Thyroid gland (tissue), 4 donors: Measurements from ENCODE around the gene TXLNB. TPM values are rescaled to one million over a fixed set of nuclear protein-coding genes. Genes with fewer than 3 reads are reported as not detected.
"Not testable (repeated sequence)": the region's sequence is repeated elsewhere in the genome, so short reads cannot be mapped to it uniquely, and the experiment has no call there.

Experiments used
- DNase-seq, 2 donors: peaks; one replicate each; pipeline ENCODE4 v3.0.0-alpha.2; 2019
- H3K27ac ChIP-seq, 3 donors: fragments of 200-600 bp; sonication (generic); 1 replicate in 2 of 3; 2 replicates in 1 of 3; pipeline ENCODE4 v1.5.1; 2016 to 2019; ENCODE audit warnings: mild to moderate bottlenecking in 1 of 3, moderate library complexity in 1 of 3
- H3K27me3 ChIP-seq: fragments of 200-600 bp; sonication (generic); one replicate; pipeline ENCODE4 v1.5.1; 2019
- H3K36me3 ChIP-seq, 2 donors: fragments of 200-600 bp; sonication (generic); one replicate each; pipeline ENCODE4 v1.5.1; 2016 to 2019
- H3K4me1 ChIP-seq, 2 donors: fragments of 200-600 bp; sonication (generic); one replicate each; pipeline ENCODE4 v1.5.1; 2017 to 2019
- H3K4me3 ChIP-seq, 3 donors: fragments of 200-600 bp; sonication (generic); replicated peaks in 1 of 3; 1 replicate in 2 of 3; 2 replicates in 1 of 3; pipeline ENCODE4 v1.5.1; 2016; ENCODE audit warnings: mild to moderate bottlenecking in 1 of 3
- H3K9me3 ChIP-seq: fragments of 200-600 bp; sonication (generic); one replicate; pipeline ENCODE4 v1.5.1; 2017
- CTCF ChIP-seq, 6 experiments: fragments of 200-600 bp in 3 of 6; fragments of 450-650 bp in 3 of 6; sonication (generic) in 3 of 6; IDR thresholded peaks; one replicate each; pipeline ENCODE4 v1.5.1; 2016 to 2019; ENCODE audit warnings: antibody characterized with exemption in 6 of 6, mild to moderate bottlenecking in 2 of 6, inconsistent platforms in 1 of 6, moderate library complexity in 1 of 6
- POLR2A ChIP-seq, 2 donors: fragments of 450-650 bp; IDR thresholded peaks; one replicate each; pipeline ENCODE4 v1.6.1; 2017; ENCODE audit warnings: antibody characterized with exemption in 2 of 2, mild to moderate bottlenecking in 2 of 2, moderate library complexity in 1 of 2
- WGBS, 2 donors: methylation state at CpG; one replicate each; pipeline ENCODE4 v1.1.5; 2017; 5-methylcytosine and 5-hydroxymethylcytosine counted together
- intact Hi-C: fragments of 100-400 bp; cut with DNase I; formaldehyde crosslinking; loops from one replicate; pipeline ENCODE4 v1.15.1; 2023
- total RNA-seq, 4 donors: library from RNA; depleted of rRNA; stranded (reverse); fragments of >200 nt; gene quantifications; one replicate each; pipeline ENCODE4 v1.2.3, GENCODE V29; 2016

Gene TXLNB
- total RNA-seq, 4 donors from 2014 or later, result 0.17 to 1.3 (median 0.32) TPM

DNA sequence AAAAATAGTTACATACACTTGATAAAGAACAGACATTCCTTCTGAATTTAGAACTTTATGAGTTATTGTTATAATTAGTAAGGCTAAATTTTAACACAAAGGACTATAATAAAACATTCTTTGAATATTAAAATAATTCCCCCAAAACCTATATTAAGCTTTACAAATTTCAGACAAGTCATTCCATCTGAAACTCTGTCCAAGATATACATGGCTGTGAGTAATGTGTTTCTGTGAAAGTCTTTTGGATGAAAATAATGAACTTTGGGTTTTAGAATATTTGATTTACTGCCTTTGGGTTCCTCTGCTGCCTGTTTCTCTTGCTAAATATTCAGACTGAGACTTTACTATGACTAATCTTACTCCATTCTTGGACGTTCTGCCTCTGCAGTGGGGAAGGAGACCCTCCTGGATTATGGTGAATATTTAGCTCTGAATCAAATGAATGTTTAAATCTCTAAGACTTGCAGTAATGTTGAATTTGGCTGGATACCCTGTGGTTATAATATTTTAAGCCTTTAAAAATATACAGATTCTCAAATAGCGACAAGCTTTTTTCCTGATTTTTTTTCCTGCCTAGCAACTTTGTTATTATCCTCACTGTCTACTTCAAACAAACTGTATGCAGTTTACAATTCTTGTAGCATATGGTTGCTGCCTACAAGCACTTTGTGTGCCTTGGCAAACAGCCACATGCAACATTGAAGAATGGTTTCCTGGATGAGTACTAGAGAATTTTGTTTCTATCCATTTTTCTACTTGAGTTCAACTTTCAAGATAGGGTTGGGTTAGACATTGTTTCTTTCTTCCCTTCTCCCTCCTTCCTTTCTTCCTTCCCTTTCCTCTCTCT lies 51.4 kb downstream of the TXLNB start:
- H3K36me3 ChIP-seq, result no peaks in the 10 kb centered on the region
- 33 to 52% methylated on average over 2 of the region's 2 CpGs for WGBS, 2 donors
- no peak for TF ChIP-seq CTCF (IDR thresholded peaks at IDR 0.05)
- no peak for TF ChIP-seq POLR2A (IDR thresholded peaks at IDR 0.05)
- H3K27me3 ChIP-seq, result no peaks in the 10 kb centered on the region
- H3K4me1 ChIP-seq, result no peaks in the 10 kb centered on the region
- peak in 1 of 2 donors; percentile 20 for DNase-seq
- intact Hi-C loops, result no loop called here
- no peak overlapping the region for H3K4me3 ChIP-seq
- H3K9me3 ChIP-seq, result no peaks in the 10 kb centered on the region
- no peak overlapping the region for H3K27ac ChIP-seq

- no peak for TF ChIP-seq POLR2A (IDR thresholded peaks at IDR 0.05)
- H3K4me1 ChIP-seq, result no peaks in the 10 kb centered on the region
- intact Hi-C loops, result loop anchor here (10.0 kb wide), 1 partner anchor 126 kb away; no protein-coding TSS in a partner anchor
- no peak overlapping the region for H3K27ac ChIP-seq
- no peak overlapping the region for H3K4me3 ChIP-seq
- H3K36me3 ChIP-seq, result no peaks in the 10 kb centered on the region
- no peak for DNase-seq
- WGBS, 2 donors, result 48 to 64% methylated on average over 10 of the region's 10 CpGs
- H3K9me3 ChIP-seq, result no peaks in the 10 kb centered on the region
- no peaks in the 10 kb centered on the region for H3K27me3 ChIP-seq
Observed at GRCh38 chr6:139239064-139239463, 52.7 kb downstream of the TXLNB start.

DNA sequence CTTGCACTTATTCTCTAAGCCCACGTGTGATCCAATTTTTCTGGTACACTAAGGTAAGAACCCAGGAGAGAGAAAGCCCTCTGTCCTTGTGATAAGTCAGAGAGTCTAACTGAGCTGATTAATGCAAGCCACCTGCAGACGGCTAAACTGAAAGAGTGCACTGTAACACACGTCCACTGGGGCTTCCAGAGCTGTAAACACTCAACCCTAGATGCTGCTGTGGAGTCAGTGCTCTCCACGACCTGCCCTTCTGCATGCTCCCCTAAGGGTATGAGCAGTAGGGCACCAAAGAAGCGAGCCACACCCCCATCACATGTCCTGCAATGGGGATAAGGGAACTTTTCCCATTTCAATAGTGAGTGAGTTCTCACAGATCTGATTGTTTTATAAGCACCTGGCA lies 55.7 kb downstream of the TXLNB start:
- no peak overlapping the region for H3K4me3 ChIP-seq
- TF ChIP-seq CTCF (IDR thresholded peaks at IDR 0.05) (no peak), POLR2A (IDR thresholded peaks at IDR 0.05) (no peak)
- no peak for DNase-seq
- no peaks in the 10 kb centered on the region for H3K36me3 ChIP-seq
- H3K9me3 ChIP-seq, result no peaks in the 10 kb centered on the region
- intact Hi-C loops, result loop anchor here (10.0 kb wide), 1 partner anchor 129 kb away; no protein-coding TSS in a partner anchor
- H3K4me1 ChIP-seq, result no peaks in the 10 kb centered on the region
- H3K27ac ChIP-seq, result no peak overlapping the region
- WGBS, 2 donors, result 72 to 91% methylated on average over 5 of the region's 5 CpGs
- H3K27me3 ChIP-seq, result no peaks in the 10 kb centered on the region

DNA sequence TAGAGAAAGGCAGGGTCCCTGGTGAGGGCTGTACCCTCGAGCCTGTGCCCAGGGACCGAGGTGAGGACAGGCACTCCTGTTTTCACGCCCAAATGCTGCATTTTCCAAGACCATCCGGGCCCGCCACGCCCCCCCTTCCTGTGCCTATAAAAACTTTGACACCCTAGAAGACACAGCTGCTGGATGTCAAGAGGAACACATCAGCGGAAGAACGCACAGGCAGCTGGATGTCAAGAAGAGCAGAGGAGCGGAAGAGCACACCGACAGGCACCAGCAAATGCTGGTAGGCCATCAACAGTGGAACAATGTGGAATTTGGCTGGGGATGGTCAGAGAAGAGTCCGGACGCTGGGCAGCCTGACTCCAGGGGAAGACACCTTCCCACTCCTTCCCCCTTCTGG lies 56.1 kb downstream of the TXLNB start:
- H3K27me3 ChIP-seq, result no peaks in the 10 kb centered on the region
- H3K9me3 ChIP-seq, result no peaks in the 10 kb centered on the region
- no peaks in the 10 kb centered on the region for H3K4me1 ChIP-seq
- intact Hi-C loops, result loop anchor here (10.0 kb wide), 1 partner anchor 129 kb away; no protein-coding TSS in a partner anchor
- no peak overlapping the region for H3K27ac ChIP-seq
- H3K36me3 ChIP-seq, result no peaks in the 10 kb centered on the region
- no peak overlapping the region for H3K4me3 ChIP-seq
- no peak for DNase-seq
- TF ChIP-seq POLR2A (IDR thresholded peaks at IDR 0.05), result no peak
- 90 to 95% methylated on average over 12 of the region's 12 CpGs for WGBS, 2 donors

DNA sequence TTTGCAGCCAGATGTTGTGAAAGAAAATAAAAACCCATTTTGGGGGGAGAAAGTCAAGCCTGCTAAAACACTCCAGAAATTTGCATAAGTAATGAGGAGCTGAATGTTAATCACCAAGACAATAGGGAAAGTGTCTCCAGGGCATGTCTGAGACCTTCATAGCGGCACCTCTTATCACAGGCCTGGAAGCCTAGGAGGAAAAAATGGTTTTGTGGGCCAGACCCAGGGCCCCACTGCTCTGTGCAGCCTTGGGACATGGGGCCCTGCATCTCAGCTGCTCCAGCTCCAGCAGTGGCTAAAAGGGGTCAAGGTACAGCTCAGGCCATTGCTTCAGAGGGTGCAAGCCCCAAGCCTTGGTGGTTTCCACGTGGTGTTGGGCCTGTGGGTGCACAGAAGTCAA lies 57.6 kb downstream of the TXLNB start:
- intact Hi-C loops, result loop anchor here (10.0 kb wide), 1 partner anchor 131 kb away; no protein-coding TSS in a partner anchor
- not testable (repeated sequence) for H3K4me1 ChIP-seq

GRCh38 chr6:139231206-139231605 lies 60.6 kb downstream of the TXLNB start:
- Histone ChIP-seq H3K27ac (no peak overlapping the region), H3K9me3 (no peaks in the 10 kb centered on the region), H3K36me3 (no peaks in the 10 kb centered on the region), H3K4me1 (no peaks in the 10 kb centered on the region), H3K27me3 (no peaks in the 10 kb centered on the region), H3K4me3 (no peak overlapping the region)
- intact Hi-C loops, result loop anchor here (10.0 kb wide), 1 partner anchor 134 kb away; no protein-coding TSS in a partner anchor
- TF ChIP-seq POLR2A (IDR thresholded peaks at IDR 0.05), result no peak
- no peak for TF ChIP-seq CTCF (IDR thresholded peaks at IDR 0.05)
- 52 to 68% methylated on average over 2 of the region's 2 CpGs for WGBS, 2 donors
- no peak for DNase-seq

More for the DNA sequence above, 57.6 kb downstream of the TXLNB start:
- H3K4me3 ChIP-seq, H3K36me3 ChIP-seq, DNase-seq, H3K27me3 ChIP-seq, H3K9me3 ChIP-seq, H3K27ac ChIP-seq: not testable (repeated sequence)
- 83 to 90% methylated on average over 2 of the region's 2 CpGs for WGBS, 2 donors
